ENCODE data around the gene IL21. TPM values are rescaled to one million over a fixed set of nuclear protein-coding genes. Genes with fewer than 3 reads are reported as not detected.

The IL21 gene
- total and polyA plus RNA-seq, 2 of the 13 experiments (the other 11 are each of a cell fraction or from before 2014, with no cell fraction given) = not detected

- no peak overlapping the region for H3K9ac ChIP-seq (ENCODE audit: insufficient read depth, low read depth, low read length)
- H4K20me1 ChIP-seq (ENCODE audit: insufficient read depth, low read length) = no peaks in the 10 kb centered on the region
- H3K4me1 ChIP-seq (ENCODE audit: insufficient read depth, low read length) = no peaks in the 10 kb centered on the region
- TF ChIP-seq THRA (CRISPR knock-in tag; IDR thresholded peaks at IDR 0.05; ENCODE audit: borderline replicate concordance) (no peak), KDM2A (CRISPR knock-in tag; IDR thresholded peaks at IDR 0.05; ENCODE audit: borderline replicate concordance, low read depth) (no peak), ZGPAT (CRISPR knock-in tag; IDR thresholded peaks at IDR 0.05) (no peak), MYNN (CRISPR knock-in tag; IDR thresholded peaks at IDR 0.05; ENCODE audit: low read depth) (no peak), RXRA (CRISPR knock-in tag; IDR thresholded peaks at IDR 0.05) (no peak), RFX5 (IDR thresholded peaks at IDR 0.05; ENCODE audit: low read depth, low read length) (no peak), KMT2A (CRISPR knock-in tag; IDR thresholded peaks at IDR 0.05) (no peak), CENPBD1 (CRISPR knock-in tag; IDR thresholded peaks at IDR 0.05; ENCODE audit: borderline replicate concordance, low read depth) (no peak), AGO2 (optimal IDR thresholded peaks at IDR 0.05; ENCODE audit: low read depth, low read length) (no peak), MEIS2 (CRISPR knock-in tag; IDR thresholded peaks at IDR 0.05) (no peak), ZNF431 (CRISPR knock-in tag; IDR thresholded peaks at IDR 0.05; ENCODE audit: borderline replicate concordance, low read depth) (no peak), NCOA1 (CRISPR knock-in tag; IDR thresholded peaks at IDR 0.05) (no peak), ZNF414 (CRISPR knock-in tag; IDR thresholded peaks at IDR 0.05) (no peak), SNAPC4 (CRISPR knock-in tag; IDR thresholded peaks at IDR 0.05) (no peak), ZNF101 (CRISPR knock-in tag; IDR thresholded peaks at IDR 0.05; ENCODE audit: borderline replicate concordance, low read depth) (no peak), SMAD1 (CRISPR knock-in tag; IDR thresholded peaks at IDR 0.05; ENCODE audit: borderline replicate concordance, low read depth) (no peak), ZBTB3 (CRISPR knock-in tag; IDR thresholded peaks at IDR 0.05; ENCODE audit: borderline replicate concordance, low read depth) (no peak)
- CTCF ChIA-PET (ENCODE audit: low intra/inter-chr PET ratio, low total read pairs) = no interaction called here
- H3K4me2 ChIP-seq (ENCODE audit: low read depth, low read length) = no peak overlapping the region
- no peaks in the 10 kb centered on the region for H3K36me3 ChIP-seq (replicated peaks in 1 of 2; ENCODE audit: control insufficient read depth in 1 of 2, insufficient read depth in 2 of 2, low read length in 2 of 2)
- WGBS (ENCODE audit: low lambda C conversion rate) = 0% methylated on average over 3 of the region's 3 CpGs
- in situ Hi-C loops (cut with HindIII; ENCODE audit: extremely low pct_ligation_motif_present, low pct_unique_long_range_greater_than_20kb) (no loop called here), intact Hi-C loops (cut with micrococcal nuclease; ENCODE audit: unreplicated experiment) (no loop called here)
- H3K4me3 ChIP-seq (replicated peaks in 1 of 3; ENCODE audit: insufficient read depth in 1 of 3, low read depth in 2 of 3, low read length in 3 of 3) = no peak overlapping the region
- H3K27me3 ChIP-seq (ENCODE audit: control insufficient read depth in 1 of 2, insufficient read depth in 2 of 2, low read length in 2 of 2) = no peaks in the 10 kb centered on the region; a peak in 2 of 5 replicates
- no peak for ATAC-seq
- no peak overlapping the region for H2AFZ ChIP-seq (ENCODE audit: low read length)
- no peaks in the 10 kb centered on the region for H3K9me3 ChIP-seq (ENCODE audit: low read length)
- no peak overlapping the region for H3K27ac ChIP-seq (ENCODE audit: extremely low read length, insufficient read depth, low read length)
- FAIRE-seq = no peak
- DNase-seq (ENCODE audit: low spot score) = no peak
- POLR2A ChIA-PET = no interaction called here
- no peaks in the 10 kb centered on the region for H3K79me2 ChIP-seq (ENCODE audit: insufficient read depth, low read length)
- no TSS peak for BruUV-seq (replicated peaks)
These were observed 1.5 kb upstream of the IL21 start for GRCh38 chr4:122622400-122622799.
